Esophagus (tissue), 2 donors: ENCODE data around the gene VAV2. TPM values are rescaled to one million over a fixed set of nuclear protein-coding genes. Genes with fewer than 3 reads are reported as not detected.

Experiments
- H3K27ac ChIP-seq, 2 donors: one replicate each; pipeline ENCODE4 v1.5.1; 2013; ENCODE audit warnings: low read depth in 2 of 2, mild to moderate bottlenecking in 2 of 2, inconsistent platforms in 1 of 2, low read length in 1 of 2, moderate library complexity in 1 of 2
- H3K27me3 ChIP-seq, 2 donors: one replicate each; pipeline ENCODE4 v1.6.1; 2013; ENCODE audit warnings: low read length in 2 of 2, control low read depth in 1 of 2, mild to moderate bottlenecking in 1 of 2; ENCODE audit not compliant: insufficient read depth in 2 of 2, control insufficient read depth in 1 of 2
- H3K36me3 ChIP-seq, 2 donors: one replicate each; pipeline ENCODE4 v1.6.1; 2013; ENCODE audit warnings: low read length in 1 of 2; ENCODE audit not compliant: control insufficient read depth in 2 of 2, insufficient read depth in 2 of 2
- H3K4me1 ChIP-seq, 2 donors: one replicate each; pipeline ENCODE4 v1.6.1; 2013; ENCODE audit warnings: low read length in 1 of 2; ENCODE audit not compliant: control insufficient read depth in 2 of 2, insufficient read depth in 2 of 2
- H3K4me3 ChIP-seq, 2 donors: one replicate each; pipeline ENCODE4 v1.5.1; 2013; ENCODE audit warnings: low read length in 2 of 2, mild to moderate bottlenecking in 2 of 2, low read depth in 1 of 2, moderate library complexity in 1 of 2
- H3K9me3 ChIP-seq, 2 donors: one replicate each; pipeline ENCODE4 v1.6.1; 2013; ENCODE audit warnings: mild to moderate bottlenecking in 2 of 2, low read depth in 1 of 2, low read length in 1 of 2, moderate library complexity in 1 of 2; ENCODE audit not compliant: control insufficient read depth in 2 of 2, insufficient read depth in 1 of 2
- WGBS, 2 donors: extraction: QIAGEN DNeasy Blood & Tissue Kit; methylation state at CpG; one replicate each; pipeline ENCODE4 v1.1.7; 2013; 5-methylcytosine and 5-hydroxymethylcytosine counted together
- polyA plus RNA-seq, 2 donors: library from polyadenylated mRNA; stranded (reverse); fragments of 200-250 nt; gene quantifications; one replicate each; pipeline ENCODE4 v1.2.3, GENCODE V29; 2013
- donor health status: healthy with polysubstance abuse.
- donor health status: Bipolar disorder and iron deficiency.

VAV2 gene
- polyA plus RNA-seq, 2 donors, result 4.8 to 5.0 TPM

DNA sequence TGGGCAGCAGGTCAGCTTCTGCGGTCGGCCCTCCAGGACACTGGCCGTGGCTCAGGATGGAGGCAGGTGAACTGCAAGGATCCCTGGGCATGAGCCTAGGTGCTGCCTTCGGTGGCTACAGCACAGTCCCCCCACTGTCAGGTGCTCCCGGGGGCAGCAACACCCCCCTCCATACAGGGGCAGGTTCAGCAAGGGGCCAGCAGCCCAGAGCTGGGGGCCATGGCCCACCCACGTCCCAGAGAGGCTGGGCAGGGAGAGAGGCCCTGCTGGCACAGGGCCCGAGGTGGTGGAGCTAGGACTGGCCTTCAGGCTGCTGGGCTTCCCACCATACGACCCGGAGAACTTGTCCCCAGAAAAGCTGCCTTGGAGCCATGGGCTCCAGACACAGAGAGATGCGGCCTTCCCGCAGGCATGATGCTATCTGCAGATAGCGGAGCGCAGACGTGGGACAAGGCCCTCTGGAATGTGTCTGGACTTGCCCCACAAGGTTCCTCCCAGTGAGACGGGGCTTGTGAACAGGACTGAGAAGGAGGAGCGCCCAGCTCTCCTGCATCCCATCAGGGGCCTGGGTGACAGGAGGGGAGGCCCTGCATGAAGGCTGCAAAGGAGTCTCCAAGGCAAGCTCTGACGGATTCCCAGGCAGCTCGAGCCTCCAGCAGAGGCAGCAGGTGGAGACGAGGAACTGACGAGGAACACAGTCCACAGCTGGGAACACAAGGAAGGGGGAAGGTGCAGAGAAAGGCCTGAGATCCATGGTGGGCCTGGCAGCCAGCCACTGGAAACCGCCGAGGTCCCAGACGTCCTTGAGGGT lies 111.1 kb downstream of the VAV2 start:
- WGBS, 2 donors, result 58 to 64% methylated on average over 23 of the region's 23 CpGs
- Histone ChIP-seq H3K9me3 (no peaks in the 10 kb centered on the region), H3K27me3 (no peaks in the 10 kb centered on the region), H3K36me3 (no peaks in the 10 kb centered on the region), H3K27ac (peak overlapping the region; percentile 35 to 55), H3K4me1 (peaks cover 2 to 28% of the 10 kb centered on the region in 2 donors), H3K4me3 (no peak overlapping the region)

DNA sequence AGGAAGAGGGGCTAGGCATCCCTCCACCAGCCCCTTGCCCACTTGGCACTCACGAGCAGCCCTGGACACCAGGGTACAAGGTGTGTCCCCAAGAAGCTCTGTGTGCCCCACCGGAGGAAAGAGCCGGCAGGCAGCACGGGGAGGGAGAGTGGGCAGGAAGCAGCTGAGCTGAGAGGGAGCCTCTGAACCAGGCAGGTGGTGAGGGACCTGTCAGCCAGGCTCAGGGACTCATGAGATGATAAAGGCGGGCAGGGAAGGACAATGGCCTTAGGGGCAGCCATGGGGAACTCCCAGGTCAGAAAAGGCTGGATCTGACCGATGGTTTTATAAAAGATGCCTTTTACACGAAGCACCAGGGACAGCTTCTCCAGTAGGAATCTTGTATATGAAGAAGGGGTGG lies 112.0 kb downstream of the VAV2 start:
- H3K4me3 ChIP-seq, result no peak overlapping the region
- WGBS, 2 donors, result 76 to 79% methylated on average over 7 of the region's 7 CpGs
- no peak overlapping the region for H3K27ac ChIP-seq
- H3K36me3 ChIP-seq, result no peaks in the 10 kb centered on the region
- H3K27me3 ChIP-seq, result no peaks in the 10 kb centered on the region
- H3K4me1 ChIP-seq, result peaks cover 5 to 28% of the 10 kb centered on the region in 2 donors
- no peaks in the 10 kb centered on the region for H3K9me3 ChIP-seq

DNA sequence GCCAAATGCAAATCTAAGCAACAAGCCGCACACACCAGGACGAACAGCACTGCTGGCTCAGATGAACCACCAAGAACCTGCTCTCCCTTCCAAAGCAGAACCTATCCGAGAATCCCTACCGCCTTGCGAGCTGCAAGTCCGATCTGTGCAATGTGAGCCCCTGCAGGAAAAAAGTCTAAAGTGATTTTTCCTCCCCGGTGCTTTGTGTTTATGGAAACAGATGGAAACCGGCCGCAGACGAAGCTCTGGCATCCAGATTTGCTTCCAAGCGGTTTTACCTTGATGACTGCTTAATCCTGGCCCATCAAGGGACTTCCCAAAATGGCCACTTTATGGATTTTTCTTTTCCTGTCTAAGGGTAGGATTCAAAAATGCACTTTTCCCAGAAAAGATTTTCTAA lies 112.5 kb downstream of the VAV2 start:
- Histone ChIP-seq H3K36me3 (no peaks in the 10 kb centered on the region), H3K27me3 (no peaks in the 10 kb centered on the region), H3K4me1 (peaks cover 5 to 28% of the 10 kb centered on the region in 2 donors), H3K27ac (no peak overlapping the region), H3K9me3 (no peaks in the 10 kb centered on the region), H3K4me3 (no peak overlapping the region)
- WGBS, 2 donors, result 78 to 81% methylated on average over 11 of the region's 11 CpGs

DNA sequence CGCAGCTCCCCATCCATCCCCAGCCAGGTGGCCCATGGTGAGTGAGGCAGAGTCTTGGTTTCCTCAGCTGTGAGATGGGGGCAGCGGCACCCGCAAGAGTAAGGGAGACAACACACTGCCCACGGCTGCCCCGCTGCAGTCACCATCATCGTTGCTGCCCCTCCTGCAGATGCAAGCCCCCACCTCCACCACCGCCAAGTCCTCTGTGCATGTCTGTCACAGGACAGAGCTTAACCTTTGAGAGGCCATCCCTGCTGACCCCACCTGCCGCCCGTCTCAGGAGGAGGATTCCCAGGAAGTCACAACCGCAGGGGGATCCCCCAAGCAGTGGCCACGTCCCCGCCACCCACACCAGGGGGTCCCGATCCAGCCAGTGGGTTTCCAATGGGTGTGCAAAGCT lies 113.7 kb downstream of the VAV2 start:
- H3K4me1 ChIP-seq, result peaks cover 11 to 36% of the 10 kb centered on the region in 2 donors
- WGBS, 2 donors, result 92 to 94% methylated on average over 13 of the region's 13 CpGs
- H3K9me3 ChIP-seq, result no peaks in the 10 kb centered on the region
- H3K27ac ChIP-seq, result no peak overlapping the region
- H3K4me3 ChIP-seq, result no peak overlapping the region
- no peaks in the 10 kb centered on the region for H3K27me3 ChIP-seq
- no peaks in the 10 kb centered on the region for H3K36me3 ChIP-seq

DNA sequence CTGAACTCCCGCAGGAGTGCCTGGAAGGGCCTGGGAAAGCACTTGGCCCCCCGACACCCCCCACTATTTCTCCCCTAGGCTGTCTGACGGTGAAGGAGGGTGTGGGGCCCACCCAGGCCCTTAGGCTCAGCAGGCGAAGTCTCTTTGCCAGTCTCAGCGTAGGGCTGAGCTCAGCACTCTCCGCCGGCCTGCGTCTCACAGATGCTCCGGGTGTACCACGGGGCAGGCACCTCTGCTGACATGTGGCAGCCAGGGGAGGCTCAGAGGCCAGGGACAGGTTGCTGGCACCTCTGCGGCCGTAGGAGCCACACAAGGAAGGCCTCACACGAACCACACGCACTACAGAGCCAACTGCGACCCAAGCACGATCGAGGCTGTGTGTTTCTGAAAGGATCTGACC lies 114.2 kb downstream of the VAV2 start:
- Histone ChIP-seq H3K27me3 (no peaks in the 10 kb centered on the region), H3K9me3 (no peaks in the 10 kb centered on the region), H3K27ac (no peak overlapping the region), H3K4me3 (no peak overlapping the region), H3K4me1 (peaks cover 13 to 40% of the 10 kb centered on the region in 2 donors), H3K36me3 (no peaks in the 10 kb centered on the region)
- 90 to 94% methylated on average over 17 of the region's 17 CpGs for WGBS, 2 donors

DNA sequence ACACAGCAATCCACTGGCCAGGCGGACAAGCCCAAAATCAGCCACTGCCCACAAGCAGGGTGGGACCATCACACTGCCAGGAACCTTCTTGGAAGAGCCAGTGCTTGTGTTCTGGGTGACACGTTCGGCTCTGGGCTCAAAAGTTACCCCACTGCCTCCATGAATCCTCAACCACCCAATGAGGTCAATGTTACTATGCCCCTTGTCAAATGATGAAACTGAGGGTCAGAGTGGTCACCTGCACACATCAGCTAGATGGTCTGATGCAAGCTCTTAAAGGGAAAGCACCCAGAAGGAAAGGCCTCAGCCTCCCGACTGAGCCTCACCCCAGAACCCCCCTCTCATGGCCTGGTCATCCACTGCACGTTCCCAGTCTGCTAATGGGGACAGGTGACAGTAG lies 114.8 kb downstream of the VAV2 start:
- peaks cover 13 to 37% of the 10 kb centered on the region in 2 donors for H3K4me1 ChIP-seq
- no peaks in the 10 kb centered on the region for H3K9me3 ChIP-seq
- H3K4me3 ChIP-seq, result no peak overlapping the region
- H3K36me3 ChIP-seq, result no peaks in the 10 kb centered on the region
- H3K27me3 ChIP-seq, result no peaks in the 10 kb centered on the region
- no peak overlapping the region for H3K27ac ChIP-seq
- 61 to 62% methylated on average over 5 of the region's 5 CpGs for WGBS, 2 donors

DNA sequence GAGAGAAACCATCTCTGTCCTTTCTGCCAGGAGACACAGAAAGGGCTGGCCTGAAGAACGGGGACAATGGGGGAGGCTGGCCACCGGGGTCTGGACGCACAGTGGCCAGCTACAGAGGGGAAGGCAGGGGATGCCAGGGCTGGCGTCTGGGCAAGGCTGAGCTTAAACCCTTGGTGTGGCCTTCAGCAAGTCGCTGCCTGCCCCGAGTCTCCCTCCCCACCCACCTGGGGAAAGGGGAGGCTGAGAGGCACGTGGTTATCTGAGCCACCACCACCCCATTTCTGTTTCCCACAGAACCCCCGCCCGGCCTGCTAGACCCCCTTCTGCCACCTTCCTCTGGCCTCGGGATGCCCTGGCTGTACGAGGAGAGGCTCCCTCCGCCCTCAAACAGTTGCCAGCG lies 115.3 kb downstream of the VAV2 start:
- H3K36me3 ChIP-seq, result no peaks in the 10 kb centered on the region
- no peaks in the 10 kb centered on the region for H3K9me3 ChIP-seq
- H3K4me1 ChIP-seq, result peaks cover 13 to 34% of the 10 kb centered on the region in 2 donors
- H3K27me3 ChIP-seq, result no peaks in the 10 kb centered on the region
- H3K4me3 ChIP-seq, result no peak overlapping the region
- 50 to 51% methylated on average over 11 to 13 of the region's 13 CpGs for WGBS, 2 donors
- no peak overlapping the region for H3K27ac ChIP-seq

DNA sequence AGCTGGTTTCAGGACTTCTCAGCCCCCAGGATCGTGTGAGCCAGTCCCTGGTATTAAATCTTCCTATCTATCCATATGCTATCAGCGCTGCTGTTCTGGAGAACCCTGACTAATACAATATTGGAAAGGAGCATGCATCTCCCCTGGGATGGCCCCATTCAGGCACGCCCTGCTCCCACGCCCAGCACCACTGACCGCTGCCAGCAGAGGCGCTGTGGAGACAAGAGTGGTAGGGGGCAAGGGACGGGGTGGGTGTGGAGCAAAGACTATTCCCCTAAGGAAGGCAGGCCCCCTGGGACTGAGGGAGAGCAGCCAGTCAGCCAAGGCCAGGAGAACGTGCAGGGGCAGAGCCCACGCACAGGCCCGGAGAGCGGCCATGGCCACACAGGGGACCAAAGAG lies 116.0 kb downstream of the VAV2 start:
- WGBS, 2 donors, result 64 to 68% methylated on average over 11 of the region's 11 CpGs
- Histone ChIP-seq H3K4me1 (peaks cover 13 to 31% of the 10 kb centered on the region in 2 donors), H3K4me3 (no peak overlapping the region), H3K27ac (no peak overlapping the region), H3K27me3 (no peaks in the 10 kb centered on the region), H3K36me3 (no peaks in the 10 kb centered on the region), H3K9me3 (no peaks in the 10 kb centered on the region)

DNA sequence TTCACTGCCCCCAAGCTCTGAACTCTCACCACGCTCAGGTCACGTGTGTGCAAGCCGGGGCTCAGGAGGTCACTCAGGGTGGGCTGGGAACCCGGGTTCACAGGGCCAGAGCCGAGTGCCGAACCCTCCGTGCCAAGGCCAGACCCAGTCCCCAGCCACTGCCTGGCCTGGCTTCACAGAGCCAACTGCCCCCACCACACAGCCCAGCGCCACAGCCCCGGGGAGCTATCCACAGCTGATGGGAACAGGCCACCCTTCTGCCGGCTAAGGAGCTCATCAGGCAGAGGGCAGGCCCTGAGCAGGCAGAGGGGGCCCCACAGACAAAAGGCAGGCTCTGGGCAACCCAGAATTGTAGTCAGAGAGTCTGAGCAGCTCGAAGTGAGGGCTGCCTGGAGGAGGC lies 117.0 kb downstream of the VAV2 start:
- WGBS, 2 donors, result 87 to 88% methylated on average over 11 of the region's 11 CpGs
- Histone ChIP-seq H3K36me3 (no peaks in the 10 kb centered on the region), H3K27ac (no peak overlapping the region), H3K4me3 (no peak overlapping the region), H3K9me3 (no peaks in the 10 kb centered on the region), H3K4me1 (peaks cover 13 to 26% of the 10 kb centered on the region in 2 donors), H3K27me3 (no peaks in the 10 kb centered on the region)

DNA sequence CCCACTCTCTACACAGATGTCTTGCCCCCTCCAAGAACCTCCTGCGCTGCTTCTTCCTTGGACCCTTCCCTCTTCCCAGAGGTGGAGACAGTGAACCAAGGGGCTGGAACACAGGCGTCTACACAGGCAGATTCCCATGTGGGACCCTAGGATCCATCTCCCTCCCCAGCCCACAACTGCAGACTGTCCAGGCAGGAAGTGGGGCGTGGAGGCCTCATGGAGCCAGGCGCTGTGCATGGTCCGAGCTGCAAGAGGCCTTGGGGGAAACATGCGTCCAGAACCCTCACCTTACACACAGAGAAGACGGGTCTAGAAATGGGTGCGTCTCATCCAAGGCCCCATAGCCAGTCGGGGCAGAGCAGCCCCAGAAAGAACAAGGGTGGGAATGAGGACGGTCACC lies 117.5 kb downstream of the VAV2 start:
- Histone ChIP-seq H3K36me3 (no peaks in the 10 kb centered on the region), H3K9me3 (no peaks in the 10 kb centered on the region), H3K4me1 (peaks cover 13 to 26% of the 10 kb centered on the region in 2 donors), H3K4me3 (no peak overlapping the region), H3K27ac (no peak overlapping the region), H3K27me3 (no peaks in the 10 kb centered on the region)
- WGBS, 2 donors, result 76 to 89% methylated on average over 10 of the region's 10 CpGs
